Astrocyte of the spinal cord (primary cell): Measurements from ENCODE around the gene SPINK2.

ENCODE experiments used
- DNase-seq: peaks from one replicate; pipeline ENCODE4 v3.0.0; 2011; ENCODE audit warnings: low read depth, low spot score
- H3K4me3 ChIP-seq: 2 replicates; pipeline ENCODE4 v1.5.1; 2011; ENCODE audit warnings: low read depth, mild to moderate bottlenecking, low read length, moderate library complexity
- in situ Hi-C: cut with HindIII; loops from 2 replicates; pipeline ENCODE4 v1.10.0; 2017; ENCODE audit warnings: low sequenced_read_pairs
- TF ChIP-seq, protein P1 (sequence below): IDR thresholded peaks from 2 replicates; pipeline ENCODE4 v1.5.1; 2012; ENCODE audit warnings: low read depth, mild to moderate bottlenecking, low read length, inconsistent platforms

Gene SPINK2

DNA sequence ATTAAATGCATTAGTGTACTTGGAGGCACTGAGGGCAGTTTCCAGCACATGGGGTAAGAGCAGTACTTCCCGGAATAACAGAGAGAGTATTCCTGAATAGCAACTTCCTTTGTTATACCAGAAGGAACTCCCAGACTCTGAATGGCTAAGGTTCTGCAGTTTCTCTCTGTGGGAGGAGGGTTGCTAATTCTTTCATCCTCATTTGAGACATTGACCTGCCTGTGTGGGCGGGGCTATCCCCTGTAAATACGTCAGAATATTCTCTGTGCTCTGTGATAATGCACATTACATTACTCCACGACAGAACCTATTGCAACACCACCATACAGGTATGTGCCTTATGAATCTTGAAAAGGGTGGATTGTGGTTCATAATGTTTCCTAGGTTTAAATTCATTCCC lies 52.7 kb downstream of the SPINK2 start:
- no peak overlapping the region for H3K4me3 ChIP-seq
- TF ChIP-seq, protein P1, sequence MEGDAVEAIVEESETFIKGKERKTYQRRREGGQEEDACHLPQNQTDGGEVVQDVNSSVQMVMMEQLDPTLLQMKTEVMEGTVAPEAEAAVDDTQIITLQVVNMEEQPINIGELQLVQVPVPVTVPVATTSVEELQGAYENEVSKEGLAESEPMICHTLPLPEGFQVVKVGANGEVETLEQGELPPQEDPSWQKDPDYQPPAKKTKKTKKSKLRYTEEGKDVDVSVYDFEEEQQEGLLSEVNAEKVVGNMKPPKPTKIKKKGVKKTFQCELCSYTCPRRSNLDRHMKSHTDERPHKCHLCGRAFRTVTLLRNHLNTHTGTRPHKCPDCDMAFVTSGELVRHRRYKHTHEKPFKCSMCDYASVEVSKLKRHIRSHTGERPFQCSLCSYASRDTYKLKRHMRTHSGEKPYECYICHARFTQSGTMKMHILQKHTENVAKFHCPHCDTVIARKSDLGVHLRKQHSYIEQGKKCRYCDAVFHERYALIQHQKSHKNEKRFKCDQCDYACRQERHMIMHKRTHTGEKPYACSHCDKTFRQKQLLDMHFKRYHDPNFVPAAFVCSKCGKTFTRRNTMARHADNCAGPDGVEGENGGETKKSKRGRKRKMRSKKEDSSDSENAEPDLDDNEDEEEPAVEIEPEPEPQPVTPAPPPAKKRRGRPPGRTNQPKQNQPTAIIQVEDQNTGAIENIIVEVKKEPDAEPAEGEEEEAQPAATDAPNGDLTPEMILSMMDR, result no peak
- in situ Hi-C loops, result no loop called here
- DNase-seq, result no peak

DNA sequence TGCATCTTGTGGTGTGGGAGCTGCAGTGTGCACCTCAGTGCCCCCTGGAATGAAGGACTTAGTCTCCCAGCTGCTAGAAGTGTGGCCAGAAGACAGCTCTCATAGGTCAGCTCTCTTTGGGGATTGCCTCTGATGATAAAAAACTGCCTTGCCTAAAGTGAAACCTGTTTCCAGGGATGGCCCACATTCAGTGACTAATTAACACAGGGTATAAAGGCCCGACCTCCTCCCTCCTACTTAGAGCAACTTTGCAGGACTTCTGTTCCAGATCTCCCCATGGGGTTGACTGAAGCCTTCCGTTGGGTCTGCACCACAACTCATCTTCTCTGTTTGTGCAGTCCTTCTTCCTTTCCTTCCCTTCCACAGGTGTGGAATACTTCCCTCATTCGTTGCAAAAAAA lies 53.2 kb downstream of the SPINK2 start:
- in situ Hi-C loops, result no loop called here
- TF ChIP-seq, protein P1, result no peak
- no peak for DNase-seq
- H3K4me3 ChIP-seq, result no peak overlapping the region

DNA sequence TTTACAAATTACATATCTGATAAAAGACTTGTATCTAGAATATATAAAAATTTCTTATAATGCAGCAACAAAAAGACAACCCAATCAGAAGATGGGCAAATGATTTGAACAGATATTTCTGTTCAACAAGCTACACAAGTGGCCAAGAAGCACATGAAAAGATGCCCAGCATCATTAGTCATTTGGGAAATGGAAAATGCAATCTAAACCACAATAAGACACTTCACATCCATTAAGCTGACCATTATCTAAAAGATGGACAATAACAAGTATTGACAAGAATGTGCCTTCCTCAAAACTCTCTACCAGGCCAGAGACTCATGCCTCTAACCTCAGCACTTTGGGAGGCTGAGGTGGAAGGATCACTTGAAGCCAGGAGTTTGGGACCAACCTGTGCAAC lies 53.9 kb downstream of the SPINK2 start:
- no peak overlapping the region for H3K4me3 ChIP-seq
- no peak for DNase-seq
- in situ Hi-C loops, result no loop called here
- TF ChIP-seq, protein P1, result no peak

DNA sequence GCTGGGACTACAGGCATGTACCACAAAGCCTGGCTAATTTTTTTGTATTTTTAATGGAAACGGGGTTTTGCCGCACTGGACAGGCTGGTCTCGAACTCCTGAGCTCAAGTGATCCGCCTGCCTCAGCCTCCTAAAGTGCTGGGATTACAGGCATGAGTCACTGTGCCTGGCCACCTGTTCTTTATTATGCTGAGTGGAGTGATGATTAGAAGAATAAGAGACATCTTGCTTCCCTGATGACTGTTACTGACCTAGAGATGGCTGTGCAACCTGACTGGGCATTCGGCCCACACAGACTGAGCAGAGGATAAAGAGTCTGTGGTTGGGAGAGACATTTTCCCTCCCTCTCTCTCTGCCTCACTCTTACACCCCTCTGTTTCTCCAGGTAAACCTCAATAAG lies 56.7 kb downstream of the SPINK2 start:
- TF ChIP-seq, protein P1, result no peak
- peak; percentile 56 for DNase-seq

DNA sequence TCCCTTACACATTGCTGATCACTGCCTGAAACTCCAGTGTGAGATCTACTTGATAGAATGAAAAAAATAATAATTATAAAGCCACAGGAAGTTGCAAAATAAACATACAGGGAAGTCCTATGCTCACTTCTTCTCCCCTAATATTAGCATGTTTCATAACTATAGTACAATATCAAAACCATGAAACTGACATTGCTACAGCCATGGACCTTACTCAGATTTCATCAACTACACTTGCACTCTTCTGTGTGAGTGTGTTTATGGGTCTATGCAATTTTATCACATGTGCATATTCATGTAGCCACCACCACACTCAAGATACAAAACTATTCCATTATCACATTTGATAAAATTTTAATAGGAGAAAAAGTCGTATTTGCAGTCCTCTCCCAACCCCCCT lies 57.3 kb downstream of the SPINK2 start:
- H3K4me3 ChIP-seq, result no peak overlapping the region
- TF ChIP-seq, protein P1, result no peak
- no peak for DNase-seq
- in situ Hi-C loops, result no loop called here

More for the DNA sequence above, 56.7 kb downstream of the SPINK2 start:
- in situ Hi-C loops, result no loop called here
- no peak overlapping the region for H3K4me3 ChIP-seq

DNA sequence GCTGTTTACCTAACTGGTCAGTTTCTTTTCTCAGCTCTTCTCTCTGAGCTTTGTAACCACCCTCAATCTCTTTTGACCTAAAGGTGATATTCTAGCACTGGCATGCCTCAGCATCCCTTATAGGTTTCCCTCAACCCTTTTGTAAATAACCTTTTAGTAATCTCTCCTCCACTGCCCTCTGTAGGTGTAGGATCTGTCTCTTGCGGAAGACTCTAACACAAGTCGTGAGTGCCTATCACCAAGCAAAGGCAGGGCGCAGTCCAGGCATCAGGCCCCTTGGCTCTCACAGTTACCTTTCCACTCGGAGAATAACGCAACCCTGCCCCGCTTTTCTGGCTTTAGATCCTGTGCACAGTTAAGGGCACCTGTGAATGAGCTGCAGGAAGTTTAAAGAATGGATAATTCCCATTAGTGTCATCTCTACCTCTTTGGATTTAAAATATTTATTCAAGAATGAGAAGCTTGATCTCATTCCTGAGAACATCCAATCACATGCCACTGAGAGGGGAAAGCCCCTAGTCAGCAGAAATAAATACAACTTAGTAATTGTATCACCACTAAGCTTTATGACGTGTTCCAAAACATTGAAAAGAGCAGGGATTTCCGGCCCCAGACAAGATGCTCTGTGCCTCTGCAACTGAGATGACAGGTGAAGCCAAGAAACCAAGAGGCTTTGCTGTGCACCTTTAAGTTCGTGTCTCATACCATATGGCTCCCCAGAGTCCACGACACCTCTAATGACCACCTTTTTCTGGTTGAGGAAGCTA lies 58.8 kb downstream of the SPINK2 start:
- DNase-seq, result no peak
- TF ChIP-seq, protein P1, result no peak
- H3K4me3 ChIP-seq, result no peak overlapping the region
- in situ Hi-C loops, result no loop called here
